DOHH2 (cell line): ENCODE measurements around the gene IGF2BP3.

Experiments used
- CTCF ChIP-seq: fragments of 200-600 bp; sonication (generic); IDR thresholded peaks from one replicate; pipeline ENCODE4 v1.5.1; 2014; ENCODE audit warnings: antibody characterized with exemption, mild to moderate bottlenecking, low read depth, low read length; ENCODE audit not compliant: poor library complexity, severe bottlenecking
- EZH2phosphoT487 ChIP-seq: fragments of 200-600 bp; sonication (generic); IDR thresholded peaks from 2 replicates; pipeline ENCODE4 v1.6.1; 2017; ENCODE audit warnings: borderline replicate concordance, mild to moderate bottlenecking, antibody characterized with exemption, low read length, moderate library complexity, mixed read lengths

- TF ChIP-seq EZH2phosphoT487, result no peak
- TF ChIP-seq CTCF, result no peak
These were observed 12.4 kb upstream of the IGF2BP3 start for GRCh38 chr7:23482686-23483085.
